GM06990 (cell line): ENCODE measurements around the gene DYDC1.

ENCODE experiments used
- DNase-seq: peaks from one replicate; pipeline ENCODE4 v3.0.0-alpha.2; 2011; ENCODE audit not compliant: insufficient read length; ENCODE audit errors: extremely low read depth
- H3K27me3 ChIP-seq: replicated peaks from 2 replicates; pipeline ENCODE4 v1.6.0; 2011; ENCODE audit warnings: low read length; ENCODE audit not compliant: control insufficient read depth, insufficient read depth
- H3K36me3 ChIP-seq: 2 replicates; pipeline ENCODE4 v1.5.1; 2011; ENCODE audit warnings: low read length; ENCODE audit not compliant: control insufficient read depth, insufficient read depth
- H3K4me3 ChIP-seq: replicated peaks from 2 replicates; pipeline ENCODE4 v1.5.1; 2011; ENCODE audit warnings: low read depth, mild to moderate bottlenecking, control low read depth, low read length
- TF ChIP-seq, protein P1 (sequence below): IDR thresholded peaks from 2 replicates; pipeline ENCODE4 v1.5.1; 2011; ENCODE audit warnings: low read length, control low read depth, mild to moderate bottlenecking, inconsistent platforms; ENCODE audit not compliant: insufficient read depth, poor library complexity, severe bottlenecking

Gene DYDC1

DNA sequence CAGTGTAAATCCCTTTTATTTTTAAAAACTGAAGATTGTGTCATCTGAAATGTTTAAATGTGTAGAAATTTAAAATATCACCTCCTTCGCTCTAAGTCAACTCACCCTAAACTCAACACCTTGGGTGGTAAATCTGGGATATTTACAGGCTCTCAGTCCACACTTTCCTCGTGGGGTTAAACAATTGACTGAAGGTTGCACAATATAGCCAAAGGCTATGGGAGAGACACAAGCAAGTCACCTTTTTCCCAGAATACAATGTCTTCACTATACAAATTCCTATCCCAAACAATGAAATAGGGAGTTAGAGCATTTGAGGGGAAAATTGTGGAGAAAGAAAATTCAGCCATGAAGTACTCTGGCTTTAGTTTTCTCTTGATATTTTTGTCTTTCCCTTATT is 34.4 kb downstream of the DYDC1 start:
- DNase-seq, result no peak
- no peaks in the 10 kb centered on the region for H3K27me3 ChIP-seq
- H3K36me3 ChIP-seq, result no peaks in the 10 kb centered on the region
- TF ChIP-seq, protein P1, sequence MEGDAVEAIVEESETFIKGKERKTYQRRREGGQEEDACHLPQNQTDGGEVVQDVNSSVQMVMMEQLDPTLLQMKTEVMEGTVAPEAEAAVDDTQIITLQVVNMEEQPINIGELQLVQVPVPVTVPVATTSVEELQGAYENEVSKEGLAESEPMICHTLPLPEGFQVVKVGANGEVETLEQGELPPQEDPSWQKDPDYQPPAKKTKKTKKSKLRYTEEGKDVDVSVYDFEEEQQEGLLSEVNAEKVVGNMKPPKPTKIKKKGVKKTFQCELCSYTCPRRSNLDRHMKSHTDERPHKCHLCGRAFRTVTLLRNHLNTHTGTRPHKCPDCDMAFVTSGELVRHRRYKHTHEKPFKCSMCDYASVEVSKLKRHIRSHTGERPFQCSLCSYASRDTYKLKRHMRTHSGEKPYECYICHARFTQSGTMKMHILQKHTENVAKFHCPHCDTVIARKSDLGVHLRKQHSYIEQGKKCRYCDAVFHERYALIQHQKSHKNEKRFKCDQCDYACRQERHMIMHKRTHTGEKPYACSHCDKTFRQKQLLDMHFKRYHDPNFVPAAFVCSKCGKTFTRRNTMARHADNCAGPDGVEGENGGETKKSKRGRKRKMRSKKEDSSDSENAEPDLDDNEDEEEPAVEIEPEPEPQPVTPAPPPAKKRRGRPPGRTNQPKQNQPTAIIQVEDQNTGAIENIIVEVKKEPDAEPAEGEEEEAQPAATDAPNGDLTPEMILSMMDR, result no peak
- H3K4me3 ChIP-seq, result no peak overlapping the region

DNA sequence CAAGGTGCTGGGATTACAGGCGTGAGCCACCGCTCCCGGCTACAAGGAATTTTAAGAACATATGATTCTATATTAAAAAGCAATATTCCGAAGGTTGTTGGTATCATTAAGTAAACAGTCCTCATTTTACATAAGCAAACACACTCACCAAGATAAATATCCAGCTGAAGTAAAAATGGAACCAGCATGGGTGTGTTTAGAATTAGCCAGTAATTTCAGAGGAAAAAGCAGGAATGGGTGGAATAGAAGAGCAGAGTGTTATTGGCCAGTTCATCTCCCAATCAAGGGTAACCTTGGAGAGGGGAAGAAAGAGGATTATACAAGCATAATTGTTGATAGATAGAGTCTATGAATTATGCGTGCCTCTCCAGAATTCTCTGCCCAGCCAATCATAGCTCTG is 35.4 kb downstream of the DYDC1 start:
- H3K4me3 ChIP-seq, result no peak overlapping the region
- H3K36me3 ChIP-seq, result no peaks in the 10 kb centered on the region
- TF ChIP-seq, protein P1, result no peak

DNA sequence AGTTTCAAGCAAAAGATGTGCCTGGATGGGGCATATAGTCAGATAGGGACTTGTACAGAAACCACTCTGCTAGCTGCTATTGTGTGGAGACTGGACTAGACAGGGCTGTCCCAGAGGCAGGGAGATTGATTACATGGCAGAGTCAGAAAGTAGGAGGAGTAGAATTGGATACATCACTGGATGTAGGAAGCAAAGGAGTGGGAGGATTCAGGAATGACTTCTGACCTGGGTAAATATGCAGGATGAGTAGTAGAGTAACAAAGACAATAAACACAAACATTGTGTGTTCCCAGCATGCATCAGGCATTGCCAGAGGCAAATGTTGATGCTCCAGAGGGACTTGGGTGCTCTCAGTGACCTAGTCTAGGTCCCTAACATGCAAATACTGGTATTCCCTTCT is 36.2 kb downstream of the DYDC1 start:
- Histone ChIP-seq H3K4me3 (no peak overlapping the region), H3K27me3 (no peaks in the 10 kb centered on the region), H3K36me3 (no peaks in the 10 kb centered on the region)
- no peak for DNase-seq
- TF ChIP-seq, protein P1, result no peak

More for the DNA sequence above, 35.4 kb downstream of the DYDC1 start:
- H3K27me3 ChIP-seq, result no peaks in the 10 kb centered on the region
- no peak for DNase-seq

DNA sequence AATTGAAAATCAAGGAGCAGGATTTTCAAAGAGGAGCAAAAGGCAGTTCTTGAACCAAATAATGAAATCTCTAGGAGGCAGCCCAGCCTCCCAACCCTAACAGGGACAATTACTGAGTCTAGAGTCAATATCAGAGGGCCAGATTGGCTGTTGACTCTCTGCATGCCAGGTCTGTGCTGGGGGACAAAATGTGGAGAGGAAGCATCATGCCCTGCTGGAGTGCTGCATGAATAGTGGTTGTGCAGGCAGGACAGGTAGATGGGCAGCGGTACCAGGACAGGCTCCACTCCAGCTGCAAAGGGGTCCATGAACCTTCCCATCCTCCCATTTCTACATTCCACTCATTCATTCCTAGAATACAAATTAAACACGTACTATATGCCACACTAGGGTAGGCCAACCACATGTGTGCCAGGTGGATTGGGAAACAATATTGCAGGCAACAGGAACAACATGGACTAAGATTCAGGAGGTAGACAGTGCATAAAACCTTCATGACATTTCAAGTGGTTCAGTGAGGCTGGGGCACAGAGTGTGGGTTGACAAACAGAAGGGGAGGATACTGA is 36.7 kb downstream of the DYDC1 start:
- no peak for DNase-seq
- no peaks in the 10 kb centered on the region for H3K36me3 ChIP-seq
- no peaks in the 10 kb centered on the region for H3K27me3 ChIP-seq
- TF ChIP-seq, protein P1, result no peak
- H3K4me3 ChIP-seq, result no peak overlapping the region

DNA sequence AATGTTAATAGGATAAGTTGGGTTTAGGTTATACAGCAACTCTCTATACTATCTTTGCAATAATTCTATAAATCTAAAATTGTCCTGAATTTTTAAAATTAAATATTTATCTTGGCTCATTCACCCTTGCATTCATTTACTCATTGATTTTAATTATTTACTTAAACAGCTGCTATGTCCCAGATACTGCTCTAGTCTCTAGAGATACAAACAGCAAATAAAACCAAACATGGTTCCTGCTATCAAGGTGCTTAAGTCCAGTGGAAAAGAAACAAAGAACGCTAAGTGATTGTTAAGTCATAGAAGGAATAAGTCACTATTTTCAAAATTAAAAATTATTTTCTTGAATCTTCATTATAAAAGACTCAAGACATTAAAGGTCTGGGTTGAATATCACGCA is 37.2 kb downstream of the DYDC1 start:
- DNase-seq, result no peak

More for the DNA sequence above, 37.2 kb downstream of the DYDC1 start:
- TF ChIP-seq, protein P1, result no peak
- H3K36me3 ChIP-seq, result no peaks in the 10 kb centered on the region
- no peaks in the 10 kb centered on the region for H3K27me3 ChIP-seq
- no peak overlapping the region for H3K4me3 ChIP-seq
